ENCODE measurements around the gene PPTC7. TPM values are rescaled to one million over a fixed set of nuclear protein-coding genes. Genes with fewer than 3 reads are reported as not detected.

Gene PPTC7
- total and polyA plus RNA-seq, 10 of the 15 experiments (the other 5 are each of a cell fraction or from before 2014, with no cell fraction given), result 4.0 to 69.6 (median 12.3) TPM

- intact Hi-C loops (cut with micrococcal nuclease; ENCODE audit: unreplicated experiment), result no loop called here
- ATAC-seq (no peak), FAIRE-seq (no peak), DNase-seq (ENCODE audit: low read depth, low spot score) (no peak)
- Histone ChIP-seq H3K4me2 (ENCODE audit: control insufficient read depth, insufficient read depth) (no peak overlapping the region), H3K4me3 (no peak overlapping the region), H3K4me1 (ENCODE audit: control insufficient read depth, insufficient read depth, low read length) (peaks cover 6% of the 10 kb centered on the region), H3K9ac (ENCODE audit: control insufficient read depth, insufficient read depth, low read length) (no peak overlapping the region), H3K9me3 (replicated peaks; ENCODE audit: control insufficient read depth, insufficient read depth, low read length) (no peaks in the 10 kb centered on the region; the same call in 2 of the 3 replicates), H3K27ac (ENCODE audit: control insufficient read depth, insufficient read depth) (no peak overlapping the region), H3K27me3 (replicated peaks in 1 of 2; ENCODE audit: control insufficient read depth in 2 of 2, insufficient read depth in 2 of 2, low read length in 1 of 2) (no peaks in the 10 kb centered on the region), H3K79me2 (ENCODE audit: control insufficient read depth, insufficient read depth, low read length) (peaks cover 98% of the 10 kb centered on the region), H3K36me3 (ENCODE audit: control insufficient read depth in 2 of 2, insufficient read depth in 2 of 2, low read length in 1 of 2) (peaks cover 7 to 16% of the 10 kb centered on the region in 2 experiments; a peak in 3 of 4 replicates), H4K20me1 (ENCODE audit: control insufficient read depth, insufficient read depth) (no peaks in the 10 kb centered on the region), H2AFZ (ENCODE audit: control insufficient read depth, low read depth, low read length) (no peak overlapping the region)
- CTCF ChIA-PET, result no interaction called here
- no TSS peak for BruUV-seq (replicated peaks)
- WGBS (ENCODE audit: insufficient coverage, insufficient replicate concordance, low lambda C conversion rate, missing lambda C conversion rate), result 52% methylated on average over 3 of the region's 3 CpGs
- SMC1A ChIA-PET (ENCODE audit: uncharacterized antibody, unreplicated experiment), result interaction anchor here (0.7 to 1.5 kb wide), 6 partner anchors 9 to 44 kb away, joined by 3 to 8 read pairs (median 3); no protein-coding TSS in a partner anchor
- POLR2A ChIA-PET, result no interaction called here
- in situ Hi-C loops (cut with MboI), result no loop called here
- RAD21 ChIA-PET (ENCODE audit: unreplicated experiment), result no interaction called here
- no peak for TF ChIP-seq RAD51 (IDR thresholded peaks at IDR 0.05)
- TF ChIP-seq ZBTB33 (IDR thresholded peaks at IDR 0.05), result no peak
- TF ChIP-seq CREB1 (IDR thresholded peaks at IDR 0.05; ENCODE audit: low read depth), result no peak
- TF ChIP-seq ZNF384 (IDR thresholded peaks at IDR 0.05; ENCODE audit: borderline replicate concordance, low read depth, low read length), result no peak
- no peak for TF ChIP-seq FOXM1 (IDR thresholded peaks at IDR 0.05; ENCODE audit: low read depth, low read length)
- no peak for TF ChIP-seq SREBF1 (IDR thresholded peaks at IDR 0.05; ENCODE audit: low read length)
- TF ChIP-seq ZNF217 (IDR thresholded peaks at IDR 0.05), result no peak
- no peak for TF ChIP-seq CUX1 (IDR thresholded peaks at IDR 0.05; ENCODE audit: insufficient replicate concordance, low read depth, low read length)
- TF ChIP-seq ZNF622 (IDR thresholded peaks at IDR 0.05), result no peak
- no peak for TF ChIP-seq CEBPB (IDR thresholded peaks at IDR 0.05; ENCODE audit: borderline replicate concordance in 1 of 2, low read depth in 2 of 2, low read length in 2 of 2)
- no peak for TF ChIP-seq SP1 (IDR thresholded peaks at IDR 0.05; ENCODE audit: low read depth, low read length)
- TF ChIP-seq STAT3 (IDR thresholded peaks at IDR 0.05; ENCODE audit: low read depth, low read length), result no peak
- TF ChIP-seq EZH2 (IDR thresholded peaks at IDR 0.05; ENCODE audit: borderline replicate concordance, control insufficient read depth, low read depth, low read length), result no peak
- no peak for TF ChIP-seq TCF3 (IDR thresholded peaks at IDR 0.05; ENCODE audit: borderline replicate concordance, insufficient read depth, low read depth, low read length)
- no peak for TF ChIP-seq SMC3 (IDR thresholded peaks at IDR 0.05; ENCODE audit: borderline replicate concordance, low read length)
Observed at GRCh38 chr12:110557300-110557699, 25.8 kb downstream of the PPTC7 start.

Measured in GM12878 (cell line).